Breast epithelium (tissue), 4 donors: ENCODE data around the gene CCNDBP1. TPM values are rescaled to one million over a fixed set of nuclear protein-coding genes. Genes with fewer than 3 reads are reported as not detected.

Experiments used
- DNase-seq, 2 donors: peaks; one replicate each; pipeline ENCODE4 v3.0.0-alpha.2; 2019; ENCODE audit warnings: low spot score in 2 of 2
- H3K27ac ChIP-seq, 2 donors: fragments of 200-600 bp; sonication (generic) in 1 of 2; one replicate each; pipeline ENCODE4 v1.5.1; 2016 to 2019; ENCODE audit warnings: mild to moderate bottlenecking in 1 of 2
- H3K27me3 ChIP-seq, 2 donors: fragments of 200-600 bp; sonication (generic) in 1 of 2; one replicate each; pipeline versions ENCODE4 v1.5.1 to v1.6.0; 2017 to 2019; ENCODE audit warnings: control low read depth in 1 of 2, mild to moderate bottlenecking in 1 of 2
- H3K36me3 ChIP-seq: fragments of 200-600 bp; one replicate; pipeline ENCODE4 v1.5.1; 2019
- H3K4me1 ChIP-seq, 2 donors: fragments of 200-600 bp; sonication (generic); one replicate each; pipeline ENCODE4 v1.5.1; 2016 to 2019; ENCODE audit warnings: control low read depth in 1 of 2
- H3K4me3 ChIP-seq, 3 donors: fragments of 200-600 bp; sonication (generic); 1 replicate in 2 of 3; 2 replicates in 1 of 3; pipeline ENCODE4 v1.5.1; 2016 to 2019; ENCODE audit warnings: mild to moderate bottlenecking in 3 of 3, moderate library complexity in 2 of 3
- H3K9me3 ChIP-seq, 2 donors: fragments of 200-600 bp; sonication (generic) in 1 of 2; one replicate each; pipeline ENCODE4 v1.5.1; 2016 to 2019; ENCODE audit warnings: control low read depth in 1 of 2
- POLR2A ChIP-seq: fragments of 450-650 bp; IDR thresholded peaks from one replicate; pipeline ENCODE4 v1.6.1; 2016; ENCODE audit warnings: antibody characterized with exemption, mild to moderate bottlenecking, moderate library complexity
- POLR2AphosphoS5 ChIP-seq, 3 donors: sonication (generic); formaldehyde crosslinking; IDR thresholded peaks; one replicate each; pipeline ENCODE4 v1.6.1; 2017; ENCODE audit warnings: antibody characterized with exemption in 3 of 3
- intact Hi-C: fragments of 100-400 bp; cut with DNase I; formaldehyde crosslinking; loops from one replicate; pipeline ENCODE4 v1.15.1; 2023; ENCODE audit warnings: low total_unique reads
- total RNA-seq, 3 donors: library from RNA; depleted of rRNA; stranded (reverse); fragments of >200 nt; gene quantifications; one replicate each; pipeline ENCODE4 v1.1.0, GENCODE V29; 2016
- TF ChIP-seq, protein P1 (sequence below), 3 donors: fragments of 450-650 bp; IDR thresholded peaks; one replicate each; pipeline ENCODE4 v1.5.1; 2016 to 2017; ENCODE audit warnings: antibody characterized with exemption in 3 of 3, mild to moderate bottlenecking in 3 of 3, moderate library complexity in 3 of 3

CCNDBP1 gene
- total RNA-seq, 3 donors from 2014 or later: 90.1 to 179 (median 106) TPM

DNA sequence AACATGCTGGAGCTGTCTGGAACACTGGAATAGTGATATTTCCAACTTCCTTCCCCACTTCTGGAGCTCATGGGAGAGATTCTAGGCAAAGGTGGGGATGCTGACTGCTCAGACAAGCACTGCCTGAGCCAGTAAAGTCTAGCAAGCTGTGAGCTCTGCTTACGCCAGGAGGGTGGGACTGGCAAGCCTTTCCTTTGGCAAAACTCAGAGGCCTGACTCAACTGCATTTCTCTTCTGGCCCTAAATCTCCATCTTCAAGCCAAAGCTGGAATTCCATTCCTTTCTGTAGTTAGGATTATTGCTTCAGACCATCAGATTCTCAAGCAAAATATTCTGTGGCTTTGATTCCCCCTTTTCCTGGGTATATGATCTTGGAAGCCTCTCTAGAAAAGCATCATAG lies 55.9 kb downstream of the CCNDBP1 start:
- TF ChIP-seq POLR2A: no peak
- no peak for TF ChIP-seq POLR2AphosphoS5 (IDR thresholded peaks at IDR 0.05)
- TF ChIP-seq, protein P1, sequence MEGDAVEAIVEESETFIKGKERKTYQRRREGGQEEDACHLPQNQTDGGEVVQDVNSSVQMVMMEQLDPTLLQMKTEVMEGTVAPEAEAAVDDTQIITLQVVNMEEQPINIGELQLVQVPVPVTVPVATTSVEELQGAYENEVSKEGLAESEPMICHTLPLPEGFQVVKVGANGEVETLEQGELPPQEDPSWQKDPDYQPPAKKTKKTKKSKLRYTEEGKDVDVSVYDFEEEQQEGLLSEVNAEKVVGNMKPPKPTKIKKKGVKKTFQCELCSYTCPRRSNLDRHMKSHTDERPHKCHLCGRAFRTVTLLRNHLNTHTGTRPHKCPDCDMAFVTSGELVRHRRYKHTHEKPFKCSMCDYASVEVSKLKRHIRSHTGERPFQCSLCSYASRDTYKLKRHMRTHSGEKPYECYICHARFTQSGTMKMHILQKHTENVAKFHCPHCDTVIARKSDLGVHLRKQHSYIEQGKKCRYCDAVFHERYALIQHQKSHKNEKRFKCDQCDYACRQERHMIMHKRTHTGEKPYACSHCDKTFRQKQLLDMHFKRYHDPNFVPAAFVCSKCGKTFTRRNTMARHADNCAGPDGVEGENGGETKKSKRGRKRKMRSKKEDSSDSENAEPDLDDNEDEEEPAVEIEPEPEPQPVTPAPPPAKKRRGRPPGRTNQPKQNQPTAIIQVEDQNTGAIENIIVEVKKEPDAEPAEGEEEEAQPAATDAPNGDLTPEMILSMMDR (IDR thresholded peaks at IDR 0.05): no peak
- H3K9me3 ChIP-seq: no peaks in the 10 kb centered on the region
- no peaks in the 10 kb centered on the region for H3K27me3 ChIP-seq
- DNase-seq: peak in 1 of 2 donors; percentile 44
- H3K36me3 ChIP-seq: no peaks in the 10 kb centered on the region
- H3K27ac ChIP-seq: peak overlapping the region; percentile 42 to 66
- intact Hi-C loops: no loop called here
- no peaks in the 10 kb centered on the region for H3K4me1 ChIP-seq
- no peak overlapping the region for H3K4me3 ChIP-seq

DNA sequence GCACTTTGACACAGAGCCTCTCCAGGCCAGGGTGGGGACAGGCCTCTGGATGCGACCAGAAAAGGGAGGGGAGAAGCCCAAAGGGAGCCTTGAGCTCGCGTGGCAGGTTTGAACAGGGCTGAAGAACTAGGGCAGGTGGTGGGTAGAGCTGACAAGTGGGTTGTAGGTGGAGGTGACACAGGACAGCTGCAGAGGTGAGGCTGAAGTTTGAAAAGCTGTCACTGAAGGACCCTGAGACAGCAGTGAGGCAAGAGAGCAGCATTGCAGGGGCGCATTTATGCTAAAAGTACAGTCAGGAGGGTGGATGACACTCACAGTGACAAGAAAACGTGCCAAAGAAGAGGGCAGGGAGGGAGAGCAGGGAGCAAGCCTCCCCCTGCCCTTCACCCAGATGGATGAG lies 57.4 kb downstream of the CCNDBP1 start:
- no peak overlapping the region for H3K4me3 ChIP-seq
- no peaks in the 10 kb centered on the region for H3K36me3 ChIP-seq
- H3K4me1 ChIP-seq: no peaks in the 10 kb centered on the region
- H3K27me3 ChIP-seq: no peaks in the 10 kb centered on the region
- TF ChIP-seq POLR2AphosphoS5 (IDR thresholded peaks at IDR 0.05) (no peak), POLR2A (no peak)
- TF ChIP-seq, protein P1 (IDR thresholded peaks at IDR 0.05): no peak
- DNase-seq: no peak
- H3K9me3 ChIP-seq: no peaks in the 10 kb centered on the region
- no peak overlapping the region for H3K27ac ChIP-seq
- intact Hi-C loops: no loop called here

DNA sequence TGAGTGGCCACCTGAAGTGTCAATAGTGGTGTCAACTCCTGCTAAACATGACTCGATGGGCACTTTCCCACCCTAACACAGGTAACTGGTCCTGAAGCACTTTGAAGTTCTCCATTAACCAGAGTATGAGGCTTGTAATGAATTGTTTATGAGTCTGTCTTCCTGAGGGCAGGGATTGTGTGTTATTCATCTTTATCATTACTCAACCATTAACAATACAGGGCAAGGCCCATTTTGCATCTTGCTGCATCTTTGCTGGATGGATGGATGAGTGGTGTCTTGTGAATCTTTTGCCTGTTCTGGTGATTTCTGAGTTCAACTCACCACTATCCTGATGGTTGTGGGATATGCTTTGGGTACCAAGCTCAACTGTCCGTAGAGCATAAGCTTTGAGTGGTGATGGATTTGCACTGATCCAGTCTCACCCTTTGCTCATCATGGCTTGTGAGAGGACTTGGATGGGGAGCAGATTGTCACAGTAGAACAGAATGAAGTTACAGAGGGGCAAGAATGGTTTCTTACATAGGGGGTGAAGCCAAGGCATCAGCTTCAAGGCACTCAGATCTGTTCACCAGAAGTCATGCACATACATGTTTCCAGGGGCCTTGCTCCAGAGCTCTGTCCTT lies 57.9 kb downstream of the CCNDBP1 start:
- no peak for DNase-seq
- Histone ChIP-seq H3K4me3 (no peak overlapping the region), H3K9me3 (no peaks in the 10 kb centered on the region), H3K27me3 (no peaks in the 10 kb centered on the region), H3K36me3 (no peaks in the 10 kb centered on the region), H3K4me1 (no peaks in the 10 kb centered on the region), H3K27ac (no peak overlapping the region)
- intact Hi-C loops: no loop called here
- TF ChIP-seq POLR2AphosphoS5 (IDR thresholded peaks at IDR 0.05) (no peak), POLR2A (no peak)
- TF ChIP-seq, protein P1 (IDR thresholded peaks at IDR 0.05): no peak

DNA sequence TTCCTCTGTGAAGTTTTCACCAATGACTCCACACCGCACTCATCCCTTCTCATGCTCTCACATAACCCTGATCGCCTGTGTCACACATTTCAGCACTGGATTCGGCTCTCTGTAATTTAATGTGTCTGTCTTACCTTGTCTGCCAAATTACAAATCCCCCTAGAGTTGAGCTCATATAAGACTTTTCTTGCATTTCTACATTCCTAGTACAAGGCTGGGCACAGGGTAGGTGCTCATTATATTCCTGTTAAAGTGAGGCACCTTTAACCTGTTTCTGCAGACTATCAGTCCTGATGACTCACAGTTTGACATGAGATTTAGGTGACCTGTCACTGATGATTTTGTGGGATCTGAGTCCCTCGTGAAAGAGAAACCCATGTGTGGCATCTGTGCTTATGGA lies 58.9 kb downstream of the CCNDBP1 start:
- intact Hi-C loops: no loop called here
- Histone ChIP-seq H3K27ac (no peak overlapping the region), H3K9me3 (no peaks in the 10 kb centered on the region), H3K27me3 (no peaks in the 10 kb centered on the region), H3K4me3 (no peak overlapping the region), H3K36me3 (no peaks in the 10 kb centered on the region), H3K4me1 (no peaks in the 10 kb centered on the region)
- DNase-seq: no peak
- TF ChIP-seq POLR2AphosphoS5 (IDR thresholded peaks at IDR 0.05) (no peak), POLR2A (no peak)
- TF ChIP-seq, protein P1 (IDR thresholded peaks at IDR 0.05): no peak

DNA sequence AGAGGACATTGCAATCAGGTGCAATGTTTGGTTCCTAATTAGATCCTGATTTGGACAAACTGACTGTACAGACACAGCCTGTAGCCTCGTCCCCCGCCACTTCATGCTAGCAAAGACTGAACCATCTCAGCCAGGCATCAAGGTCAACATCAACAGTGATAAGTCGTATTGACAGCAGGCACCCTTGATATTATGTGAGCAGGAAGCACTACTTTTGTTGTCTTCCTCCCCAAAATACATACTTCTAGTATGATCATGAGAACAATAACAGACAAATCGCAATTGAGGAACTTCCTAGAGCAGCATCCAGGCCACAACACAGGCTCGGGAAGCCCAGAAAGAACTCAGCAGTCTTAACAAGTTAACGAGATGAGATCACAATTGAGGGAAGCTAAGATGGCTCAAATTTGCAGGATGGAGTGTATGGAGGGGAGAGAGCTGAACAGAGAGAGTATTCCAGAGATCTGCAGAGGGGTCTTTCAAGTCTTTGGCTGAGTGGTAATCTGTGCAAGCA lies 61.1 kb downstream of the CCNDBP1 start:
- no peak for DNase-seq
- Histone ChIP-seq H3K36me3 (no peaks in the 10 kb centered on the region), H3K27me3 (no peaks in the 10 kb centered on the region), H3K4me1 (no peaks in the 10 kb centered on the region), H3K4me3 (no peak overlapping the region), H3K27ac (no peak overlapping the region), H3K9me3 (no peaks in the 10 kb centered on the region)
- TF ChIP-seq, protein P1 (IDR thresholded peaks at IDR 0.05): no peak
- TF ChIP-seq POLR2AphosphoS5 (IDR thresholded peaks at IDR 0.05) (no peak), POLR2A (no peak)
- intact Hi-C loops: no loop called here

Other genes starting within 250 kb of the CCNDBP1 start
- gene UBR1, start 79.4 kb upstream of the CCNDBP1 start, total RNA-seq: 10 to 100 TPM; 33.0 to 52.5 (median 48.5) TPM
- gene TMEM62, start 51.8 kb upstream of the CCNDBP1 start, total RNA-seq: 10 to 100 TPM; 43.2 to 61.6 (median 59.4) TPM
- gene EPB42, start 35.6 kb downstream of the CCNDBP1 start, total RNA-seq: 1 to 10 TPM in 1 of 3 donors, under 1 TPM in 1, not detected in 1; 0.29 to 1.9 TPM
- 1 to 10 TPM; 1.6 to 3.1 (median 2.7) TPM for gene TGM5, start 81.5 kb downstream of the CCNDBP1 start, total RNA-seq
- gene TGM7, start 116.9 kb downstream of the CCNDBP1 start, total RNA-seq: not detected
- 1 to 10 TPM; 3.8 to 9.5 (median 6.6) TPM for gene LCMT2, start 145.2 kb downstream of the CCNDBP1 start, total RNA-seq
- 10 to 100 TPM; 19.5 to 24.9 (median 24.7) TPM for gene ZSCAN29, start 185.6 kb downstream of the CCNDBP1 start, total RNA-seq
- gene TUBGCP4, start 185.7 kb downstream of the CCNDBP1 start, total RNA-seq: 10 to 100 TPM; 12.2 to 21.1 (median 19.7) TPM